GM20000 (cell line): ENCODE data around the gene CACNB2.

Experiments
- DNase-seq: peaks from one replicate; pipeline ENCODE4 v3.0.0; 2012; ENCODE audit warnings: low spot score
- TF ChIP-seq, protein P1 (sequence below): IDR thresholded peaks from 2 replicates; pipeline ENCODE4 v1.5.1; 2012; ENCODE audit warnings: mild to moderate bottlenecking, control low read depth; ENCODE audit errors: extremely low read depth, missing control alignments

CACNB2 gene

DNA sequence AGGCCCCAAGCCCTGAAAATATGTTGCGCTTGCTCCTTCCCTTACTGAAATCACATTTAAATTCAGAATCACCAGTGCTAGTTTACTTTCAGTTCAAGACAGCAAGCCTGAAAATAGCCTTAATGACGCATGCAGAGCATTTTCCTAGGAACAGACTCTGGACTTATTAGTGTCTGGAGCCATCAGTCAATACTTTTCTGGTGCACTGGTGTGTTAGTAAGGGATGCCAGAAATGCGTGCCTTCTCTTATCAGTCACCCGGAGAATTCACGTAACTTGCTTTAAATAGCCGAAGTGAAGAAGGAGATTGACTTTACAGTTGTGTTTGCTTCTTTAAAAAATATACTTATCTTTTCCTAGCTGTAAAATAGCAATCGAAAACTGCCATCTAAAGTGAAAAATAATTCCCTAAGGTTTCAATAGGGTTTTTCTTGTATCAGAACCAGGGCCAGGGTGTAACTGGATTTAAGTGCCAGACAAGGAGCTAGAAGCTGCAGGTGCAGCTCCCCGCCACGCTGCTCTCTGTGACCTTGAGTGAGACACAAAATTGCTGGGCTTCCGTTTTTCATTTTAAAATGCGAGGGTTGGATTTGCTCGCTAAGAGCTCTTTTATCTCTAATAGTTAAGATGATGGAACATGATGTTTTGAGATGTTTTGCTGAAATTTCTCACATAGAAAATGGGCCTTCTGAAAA lies 333.3 kb downstream of the CACNB2 start:
- TF ChIP-seq, protein P1, sequence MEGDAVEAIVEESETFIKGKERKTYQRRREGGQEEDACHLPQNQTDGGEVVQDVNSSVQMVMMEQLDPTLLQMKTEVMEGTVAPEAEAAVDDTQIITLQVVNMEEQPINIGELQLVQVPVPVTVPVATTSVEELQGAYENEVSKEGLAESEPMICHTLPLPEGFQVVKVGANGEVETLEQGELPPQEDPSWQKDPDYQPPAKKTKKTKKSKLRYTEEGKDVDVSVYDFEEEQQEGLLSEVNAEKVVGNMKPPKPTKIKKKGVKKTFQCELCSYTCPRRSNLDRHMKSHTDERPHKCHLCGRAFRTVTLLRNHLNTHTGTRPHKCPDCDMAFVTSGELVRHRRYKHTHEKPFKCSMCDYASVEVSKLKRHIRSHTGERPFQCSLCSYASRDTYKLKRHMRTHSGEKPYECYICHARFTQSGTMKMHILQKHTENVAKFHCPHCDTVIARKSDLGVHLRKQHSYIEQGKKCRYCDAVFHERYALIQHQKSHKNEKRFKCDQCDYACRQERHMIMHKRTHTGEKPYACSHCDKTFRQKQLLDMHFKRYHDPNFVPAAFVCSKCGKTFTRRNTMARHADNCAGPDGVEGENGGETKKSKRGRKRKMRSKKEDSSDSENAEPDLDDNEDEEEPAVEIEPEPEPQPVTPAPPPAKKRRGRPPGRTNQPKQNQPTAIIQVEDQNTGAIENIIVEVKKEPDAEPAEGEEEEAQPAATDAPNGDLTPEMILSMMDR: no peak
- no peak for DNase-seq

DNA sequence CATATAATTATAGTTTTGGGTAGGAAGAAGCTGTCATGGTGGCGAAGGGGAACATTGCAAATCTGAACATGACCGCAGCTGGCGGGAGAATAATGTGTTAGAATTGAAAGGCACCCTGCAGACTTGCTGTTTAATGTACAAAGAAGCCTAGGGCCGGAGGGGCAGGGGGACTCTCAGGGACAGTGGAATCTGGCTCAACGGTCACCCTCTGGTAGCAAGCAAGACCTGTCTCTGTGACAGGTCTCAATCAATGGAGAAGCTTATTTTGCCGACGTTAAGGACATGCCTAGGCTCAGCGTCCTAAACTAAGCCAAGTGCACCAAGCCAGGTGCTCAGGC lies 333.9 kb downstream of the CACNB2 start:
- no peak for DNase-seq
- TF ChIP-seq, protein P1: no peak

DNA sequence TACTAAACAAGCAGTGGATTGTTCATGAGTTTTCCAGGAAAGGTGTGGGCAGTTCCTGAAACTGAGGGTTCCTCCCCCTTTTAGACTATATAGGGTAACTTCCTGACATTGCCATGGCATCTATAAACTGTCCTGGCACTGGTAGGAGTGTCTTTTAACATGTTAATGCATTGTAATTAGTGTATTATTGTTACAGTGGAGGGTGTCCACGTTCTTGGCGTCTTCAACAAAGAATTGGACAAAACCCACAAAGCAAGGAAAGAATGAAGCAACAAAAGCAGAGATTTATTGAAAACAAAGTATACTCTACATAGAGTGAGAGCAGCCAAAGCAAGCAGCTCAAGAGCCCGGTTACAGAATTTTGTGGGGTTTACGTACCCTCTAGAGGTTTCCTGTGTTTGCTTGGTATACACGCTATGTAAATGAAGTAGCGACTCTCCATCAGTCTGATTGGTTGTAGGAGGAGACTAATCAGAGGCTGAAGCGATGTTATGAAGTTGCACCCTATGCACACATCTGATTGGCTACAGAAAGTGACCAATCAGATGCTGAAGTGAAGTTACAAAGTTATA lies 335.9 kb downstream of the CACNB2 start:
- no peak for DNase-seq
- TF ChIP-seq, protein P1: no peak

DNA sequence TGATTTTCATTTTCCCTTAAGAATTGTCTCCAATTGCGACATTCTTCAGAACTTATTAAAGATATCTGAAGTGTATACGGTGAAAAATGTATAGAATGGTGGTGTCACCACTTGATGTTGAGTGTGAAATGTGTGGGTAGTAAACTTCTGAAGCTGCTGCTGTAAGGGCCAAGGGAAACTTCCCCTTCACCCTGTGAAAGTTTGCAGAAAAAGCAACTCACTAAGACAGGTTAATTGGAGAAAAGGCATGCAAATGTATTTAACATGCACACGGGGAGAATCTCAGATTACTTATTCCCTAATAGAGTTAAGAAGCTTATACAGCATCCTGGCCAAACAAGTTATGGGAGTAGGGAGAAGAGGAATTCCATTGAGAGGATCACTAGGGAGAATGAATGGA lies 338.1 kb downstream of the CACNB2 start:
- TF ChIP-seq, protein P1: no peak
- no peak for DNase-seq

DNA sequence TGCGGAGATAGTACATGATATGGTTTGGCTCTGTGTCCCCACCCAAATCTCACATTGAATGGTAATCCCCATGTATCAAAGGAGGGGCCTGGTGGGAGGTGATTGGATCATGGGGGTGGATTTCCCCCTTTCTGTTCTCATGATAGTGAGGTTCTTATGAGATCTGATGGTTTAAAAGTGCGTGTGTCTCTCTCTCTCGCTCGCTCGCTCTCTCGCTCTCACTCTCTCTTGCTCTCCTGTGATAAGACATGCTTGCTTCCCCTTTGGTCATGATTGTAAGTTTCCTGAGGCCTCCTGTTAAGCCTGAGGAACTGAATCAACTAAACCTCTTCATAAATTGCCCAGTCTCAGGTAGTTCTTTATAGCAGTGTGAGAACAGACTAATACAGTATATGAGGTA lies 339.3 kb downstream of the CACNB2 start:
- TF ChIP-seq, protein P1: no peak
- no peak for DNase-seq

DNA sequence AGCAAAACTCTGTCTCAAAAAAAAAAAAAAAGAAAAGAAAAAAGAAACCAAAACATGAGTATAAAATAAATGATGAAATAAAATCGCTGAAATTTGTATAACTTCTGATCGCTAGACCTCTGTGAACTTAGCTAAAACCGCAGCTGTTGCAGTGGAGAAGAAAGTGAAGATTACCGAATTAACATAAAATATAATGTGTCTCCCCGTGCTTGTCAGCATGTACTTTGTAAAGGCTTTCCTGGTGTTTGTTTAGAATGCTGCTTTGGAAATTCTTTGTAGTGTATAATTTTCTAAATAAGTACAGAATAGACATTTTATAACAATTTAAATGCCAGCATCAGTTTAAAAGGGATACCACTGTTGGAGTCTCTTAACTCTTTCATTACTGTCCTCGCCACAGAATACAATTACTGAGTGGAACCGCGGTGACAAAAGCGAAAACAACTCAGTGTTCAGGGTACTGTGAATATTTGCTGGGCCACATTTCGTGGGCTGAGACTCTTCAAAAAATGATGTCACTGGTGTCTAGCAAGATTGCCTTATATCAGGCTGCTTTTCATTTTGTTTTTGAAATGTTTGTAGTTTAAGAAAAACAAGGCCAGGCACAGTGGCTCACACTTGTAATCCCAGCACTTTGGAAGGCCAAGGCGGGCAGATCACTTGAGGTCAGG lies 343.4 kb downstream of the CACNB2 start:
- no peak for DNase-seq
- TF ChIP-seq, protein P1: no peak

DNA sequence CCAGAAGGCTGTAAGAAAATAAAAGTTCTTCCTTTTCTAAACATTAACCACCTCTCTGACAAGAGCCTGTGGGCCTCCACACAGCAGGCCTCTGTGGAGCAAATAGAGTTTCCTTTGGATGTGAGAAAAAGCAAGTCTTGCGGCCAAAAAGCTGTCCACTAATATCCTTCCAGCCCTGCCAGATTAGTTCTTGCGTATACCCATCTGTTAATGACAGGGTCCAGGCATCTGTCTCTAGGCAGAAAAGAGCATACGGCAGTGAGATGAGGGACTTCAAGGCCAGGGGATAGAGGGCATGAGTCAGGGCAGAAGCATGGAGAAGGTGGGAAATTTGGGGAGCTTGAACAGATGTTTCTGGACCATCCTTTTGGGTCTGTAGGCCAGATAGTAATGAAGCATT lies 346.2 kb downstream of the CACNB2 start:
- TF ChIP-seq, protein P1: no peak
- no peak for DNase-seq
